HG02763 (cell line): ENCODE data around the gene TAF13.
A peak's percentile ranks its signal among the peaks of the same experiment; 100 is the strongest.
"Not testable (repeated sequence)": the region's sequence is repeated elsewhere in the genome, so short reads cannot be mapped to it uniquely, and the experiment has no call there.

ENCODE experiments used
- ATAC-seq: cut with Tn5 transposase; IDR thresholded peaks from one replicate; pipeline ENCODE4 v1.9.1; 2021; ENCODE audit warnings: mild to moderate bottlenecking, moderate library complexity; ENCODE audit not compliant: unreplicated experiment

The TAF13 gene

DNA sequence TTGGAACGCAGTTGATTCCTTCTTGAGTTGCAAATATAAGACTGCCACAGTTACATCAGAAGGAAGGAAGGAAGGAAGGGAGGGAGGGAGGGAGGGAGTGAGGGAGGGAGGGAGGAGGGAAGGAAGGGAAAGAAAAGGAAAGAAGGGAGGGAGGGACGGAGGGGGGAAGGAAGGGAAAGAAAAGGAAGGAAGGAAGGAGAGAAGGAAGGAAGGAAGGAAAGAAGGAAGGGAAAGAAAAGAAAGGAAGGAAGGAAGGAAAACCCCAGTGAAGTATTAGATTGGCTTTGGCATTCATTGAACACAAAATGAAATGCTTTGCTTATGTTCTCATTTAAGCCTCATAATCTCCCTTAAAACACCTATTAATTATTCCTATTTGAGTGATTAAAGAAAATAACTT is 27.5 kb downstream of the TAF13 start:
- ATAC-seq = no peak

DNA sequence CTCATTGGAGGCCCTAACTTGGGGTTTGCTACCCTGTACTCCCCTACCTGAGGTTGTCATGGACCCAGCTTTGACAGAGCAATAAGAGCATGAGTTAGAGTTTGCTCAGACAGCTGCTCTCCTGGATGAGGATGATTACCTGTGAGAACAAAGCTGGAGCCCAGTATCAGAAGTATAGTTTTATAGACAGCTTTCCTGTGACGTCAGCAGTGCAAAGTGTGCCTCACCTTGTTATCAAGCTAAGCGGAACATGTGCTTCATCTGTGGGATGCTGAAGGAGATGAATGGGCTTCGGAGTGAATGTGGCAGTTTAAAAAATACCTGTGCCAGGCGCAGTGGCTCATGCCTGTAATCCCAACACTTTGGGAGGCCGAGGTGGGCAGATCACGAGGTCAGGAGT is 28.5 kb downstream of the TAF13 start:
- ATAC-seq = no peak

DNA sequence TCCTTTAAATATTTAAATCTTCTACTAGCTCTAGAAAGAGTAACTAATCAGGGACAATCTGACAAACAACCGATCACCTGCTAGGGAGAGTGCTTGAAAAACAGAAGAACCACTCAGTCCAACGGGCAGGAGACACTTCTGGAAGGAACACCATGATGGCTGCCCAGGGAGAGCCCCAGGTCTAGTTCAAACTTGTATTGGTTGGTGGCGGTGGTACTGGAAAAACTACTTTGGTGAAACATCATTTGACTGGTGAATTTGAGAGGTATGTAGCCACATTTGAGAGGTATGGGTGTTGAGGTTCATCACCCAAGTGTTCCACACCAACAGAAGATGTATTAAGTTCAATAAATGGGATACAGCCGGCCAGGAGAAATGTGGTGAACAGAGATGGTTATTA is 29.1 kb downstream of the TAF13 start:
- ATAC-seq = no peak

DNA sequence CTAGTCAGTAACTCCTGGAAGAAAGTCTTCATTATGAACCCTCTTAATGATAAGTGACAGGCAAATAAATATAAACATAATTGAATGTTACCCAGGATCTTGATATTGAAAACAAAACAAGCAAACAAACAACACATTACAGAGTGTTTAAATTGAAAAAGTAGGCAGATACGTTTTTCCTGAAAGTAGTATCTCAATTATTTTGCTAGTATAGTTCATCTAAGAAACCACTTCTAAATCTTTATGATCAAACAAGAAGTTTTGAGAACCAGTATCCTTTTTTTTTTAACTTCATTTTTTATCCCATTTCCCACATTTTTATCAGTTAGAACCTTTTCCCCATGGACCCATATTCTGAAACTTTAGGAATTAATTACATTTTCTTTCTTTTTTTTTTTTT is 30.2 kb downstream of the TAF13 start:
- ATAC-seq = no peak

DNA sequence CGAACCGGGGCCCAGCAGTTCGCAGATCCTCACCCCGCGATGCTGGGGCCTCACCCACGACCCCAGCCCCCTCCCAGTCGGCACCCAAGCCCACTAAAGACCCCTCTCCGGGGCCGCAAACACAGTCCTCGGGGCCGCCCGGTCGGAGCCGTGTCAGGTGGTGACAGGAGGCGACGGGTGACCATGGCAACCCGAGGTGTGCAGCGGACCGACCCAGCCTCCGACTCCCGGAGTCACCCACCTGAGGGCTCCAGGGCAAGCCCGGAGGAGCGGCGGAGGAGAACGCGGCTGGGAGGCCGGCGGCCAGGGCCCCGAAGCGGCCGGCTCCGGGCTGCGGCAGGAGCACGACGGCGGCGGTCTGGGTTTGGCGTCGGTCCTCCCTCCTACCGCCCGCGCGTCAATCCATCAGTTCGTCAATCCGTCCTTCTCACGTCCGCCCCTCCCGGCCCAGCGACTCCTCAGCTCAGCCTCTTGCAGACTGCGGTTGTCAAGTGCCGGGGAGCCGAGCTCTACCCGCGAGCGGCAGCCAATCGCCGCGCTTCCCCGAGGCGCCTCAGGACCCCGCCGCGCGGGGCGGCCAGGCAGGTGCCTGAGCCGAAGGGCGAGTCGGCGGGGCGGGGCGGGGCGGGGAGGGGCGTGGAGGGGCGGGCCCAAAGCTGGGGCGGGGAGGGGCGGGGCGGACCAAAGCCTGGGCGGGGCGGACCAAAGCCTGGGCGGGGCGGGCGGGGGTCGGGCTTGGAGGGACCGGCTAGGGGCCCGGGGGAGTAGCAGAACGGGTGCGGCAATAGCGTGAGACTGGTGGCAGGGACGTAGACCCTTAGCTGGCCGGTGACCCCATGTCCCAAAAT is 34.0 kb downstream of the TAF13 start, which contains the start of gene WDR47:
TSS of gene WDR47 (minus strand) at position 482 of the 848 bp plus-strand sequence. CDS start 18,590 bp downstream, outside the sequence.
- peak; percentile 94 for ATAC-seq

DNA sequence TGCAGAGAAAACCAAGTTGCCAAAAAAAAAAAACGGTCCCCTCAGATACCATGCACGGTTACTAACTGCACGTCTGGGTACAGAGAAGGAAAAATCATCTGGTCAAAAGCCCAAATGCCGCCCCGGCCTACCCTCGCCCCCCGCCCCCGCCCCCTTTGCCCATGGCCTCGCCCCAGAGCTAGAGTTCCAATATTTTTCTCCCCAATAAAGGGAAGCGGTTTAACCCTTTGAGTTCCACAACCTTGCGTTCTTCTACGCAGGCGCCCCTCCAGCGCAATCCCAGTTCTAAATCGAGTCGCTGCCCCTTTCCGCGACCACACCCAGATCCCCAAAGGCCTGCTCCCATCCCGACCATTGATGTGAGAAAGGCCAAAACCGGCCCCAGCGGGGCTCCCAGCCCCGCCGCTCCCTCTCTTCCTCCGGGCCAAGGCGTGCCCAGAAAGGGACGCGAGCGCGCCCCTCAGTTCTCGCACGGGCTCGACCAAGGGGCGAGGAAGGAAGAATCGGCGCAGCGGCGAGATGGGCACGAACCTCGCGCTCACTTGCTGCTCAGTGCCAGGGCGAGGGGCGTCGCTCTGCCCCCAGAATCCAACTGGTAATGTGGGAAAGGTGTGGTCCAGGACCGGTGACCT is 34.7 kb downstream of the TAF13 start:
- ATAC-seq = peak; percentile 14

DNA sequence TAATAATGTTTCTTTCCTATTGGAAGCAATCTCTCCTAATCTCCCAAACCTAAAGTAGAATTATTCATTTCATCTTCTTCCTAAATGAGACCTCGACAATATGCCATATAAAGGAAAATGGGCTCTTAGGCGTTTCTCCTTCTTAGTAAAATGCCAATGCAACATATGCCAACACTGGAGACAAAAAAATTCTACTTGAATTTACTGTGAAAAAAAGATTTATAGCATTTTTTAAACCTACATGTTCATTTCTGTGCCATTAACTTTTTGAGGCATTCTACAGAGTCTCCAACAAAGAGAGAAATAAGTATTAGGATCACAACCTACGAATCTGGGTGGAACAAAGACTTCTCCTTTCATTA is 35.2 kb downstream of the TAF13 start:
- ATAC-seq = no peak

DNA sequence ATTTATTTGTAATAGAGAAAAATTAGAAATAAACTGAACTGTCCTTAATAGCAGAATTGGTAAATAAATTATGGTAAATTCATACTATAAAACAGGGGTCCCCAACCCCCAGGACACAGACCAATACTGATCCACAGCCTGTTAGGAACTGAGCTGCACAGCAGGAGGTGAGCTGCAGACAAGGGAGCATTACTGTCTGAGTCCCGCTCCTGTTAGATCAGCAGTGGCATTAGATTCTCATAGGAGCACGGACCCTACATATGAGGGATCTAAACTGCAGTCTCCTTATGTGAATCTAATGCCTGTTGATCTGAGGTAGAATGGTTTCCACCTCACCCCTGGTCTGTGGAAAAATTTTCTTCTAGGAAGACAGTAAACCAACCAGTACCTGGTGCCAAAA is 41.4 kb downstream of the TAF13 start:
- ATAC-seq = no peak

DNA sequence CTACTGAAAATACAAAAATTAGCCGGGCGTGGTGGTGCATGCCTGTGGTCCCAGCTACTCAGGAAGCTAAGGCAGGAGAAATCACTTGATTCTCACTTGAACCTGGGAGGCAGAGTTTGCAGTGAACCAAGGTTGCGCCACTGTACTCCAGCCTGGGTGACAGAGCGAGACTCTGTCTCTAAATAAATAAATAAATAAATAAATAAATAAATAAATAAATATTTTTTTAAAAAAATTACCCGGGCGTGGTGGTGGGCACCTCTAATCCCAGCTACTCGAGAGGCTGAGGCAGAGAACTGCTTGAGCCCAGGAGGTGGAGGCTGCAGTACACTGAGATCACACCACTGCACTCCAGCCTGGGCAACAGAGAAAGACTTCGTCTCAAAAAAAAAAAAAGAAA is 46.3 kb downstream of the TAF13 start:
- ATAC-seq = not testable (repeated sequence)

DNA sequence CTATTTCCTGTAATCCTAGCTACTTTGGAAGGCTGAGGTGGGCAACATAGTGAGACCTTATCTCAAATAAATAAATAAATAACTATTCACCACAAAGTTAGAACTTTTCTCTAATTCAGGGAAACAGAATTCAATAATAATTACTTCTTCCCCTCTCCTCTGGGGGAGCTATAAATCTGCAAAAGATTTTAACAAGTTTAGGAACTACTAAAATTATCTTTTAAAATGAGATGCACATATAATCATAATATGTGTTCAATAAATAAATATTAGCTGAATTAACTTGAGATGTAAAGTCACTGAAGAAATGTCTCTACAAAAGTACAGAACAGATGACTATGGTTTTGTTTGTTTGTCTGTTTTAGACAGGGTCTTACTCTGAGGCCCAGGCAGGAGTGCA is 48.0 kb downstream of the TAF13 start:
- no peak for ATAC-seq

DNA sequence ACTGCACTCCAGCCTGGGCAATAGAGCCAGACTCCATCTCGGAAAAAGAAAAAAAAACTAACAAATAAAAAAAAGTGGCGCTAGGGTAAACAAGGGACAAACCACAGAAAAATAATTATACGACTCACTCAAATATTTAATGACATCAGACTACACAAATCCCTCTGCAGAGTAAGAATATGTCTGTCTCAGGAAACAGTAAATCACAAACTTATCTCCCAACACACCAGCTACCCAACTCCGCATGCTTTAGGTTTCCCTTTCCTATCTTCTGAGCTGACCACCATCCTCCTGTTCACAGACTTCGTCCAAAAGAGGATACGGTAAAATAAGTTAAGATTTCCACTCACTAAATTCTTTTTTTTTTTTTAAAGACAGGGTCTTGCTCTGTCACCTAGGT is 50.1 kb downstream of the TAF13 start:
- ATAC-seq = no peak

DNA sequence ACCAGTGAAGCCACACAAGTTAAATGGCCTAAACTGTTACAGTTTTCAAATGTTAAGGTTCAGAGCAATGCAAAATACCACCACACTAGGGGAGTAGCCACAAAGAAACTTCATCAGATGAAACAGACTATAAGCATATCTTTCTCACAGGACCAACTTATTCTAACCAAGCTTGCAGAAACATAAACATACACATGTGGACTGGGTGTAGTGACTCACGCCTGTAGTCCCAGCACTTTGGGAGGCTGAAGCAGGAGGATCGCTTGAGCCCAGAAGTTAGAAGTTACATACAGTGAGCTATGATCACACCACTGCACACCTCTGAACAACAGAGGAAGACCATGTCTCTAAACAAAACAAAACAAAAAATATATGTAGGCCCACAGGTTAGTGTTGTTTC is 51.2 kb downstream of the TAF13 start:
- ATAC-seq = no peak

DNA sequence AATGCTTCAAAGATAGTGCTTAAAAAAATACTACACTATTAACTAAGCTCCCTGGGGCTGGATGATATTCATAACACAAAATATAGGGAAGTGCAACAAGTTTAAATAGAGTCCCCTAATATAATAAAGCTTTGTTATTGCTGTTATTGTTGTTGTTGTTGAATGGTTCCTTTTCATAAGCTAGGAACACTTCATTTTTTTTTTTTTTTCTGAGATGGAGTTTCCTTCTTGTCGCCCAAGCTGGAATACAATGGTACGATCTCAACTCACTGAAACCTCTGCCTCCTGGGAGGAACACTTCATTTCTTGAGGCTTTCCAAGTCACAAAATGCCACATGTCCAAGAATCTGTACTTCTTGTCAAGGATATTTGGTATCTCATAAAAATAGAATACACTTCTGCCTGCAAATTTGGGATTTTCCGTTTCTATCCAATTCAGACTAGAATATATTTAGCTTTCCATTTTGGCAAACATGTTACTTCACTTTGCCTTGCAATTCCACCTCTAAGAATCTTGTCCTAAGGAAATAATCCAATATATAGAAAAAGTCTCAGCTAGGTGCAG is 55.0 kb downstream of the TAF13 start:
- no peak for ATAC-seq

DNA sequence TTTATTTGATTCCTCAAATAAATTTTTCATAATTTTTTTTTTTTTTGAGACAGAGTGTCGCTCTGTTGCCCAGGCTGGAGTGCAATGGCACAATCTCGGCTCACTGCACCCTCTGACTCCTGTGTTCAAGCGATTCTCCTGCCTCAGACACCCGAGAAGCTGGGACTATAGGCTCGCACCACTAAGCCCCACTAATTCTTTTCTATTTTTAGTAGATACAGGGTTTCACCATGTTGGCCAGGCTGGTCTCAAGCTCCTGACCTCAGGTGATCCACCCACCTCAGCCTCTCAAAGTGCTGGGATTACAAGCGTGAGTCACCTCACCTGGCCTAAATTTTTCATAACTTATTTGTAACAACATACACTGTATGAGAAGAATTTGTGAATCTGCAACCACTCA is 58.1 kb downstream of the TAF13 start:
- ATAC-seq = not testable (repeated sequence)

DNA sequence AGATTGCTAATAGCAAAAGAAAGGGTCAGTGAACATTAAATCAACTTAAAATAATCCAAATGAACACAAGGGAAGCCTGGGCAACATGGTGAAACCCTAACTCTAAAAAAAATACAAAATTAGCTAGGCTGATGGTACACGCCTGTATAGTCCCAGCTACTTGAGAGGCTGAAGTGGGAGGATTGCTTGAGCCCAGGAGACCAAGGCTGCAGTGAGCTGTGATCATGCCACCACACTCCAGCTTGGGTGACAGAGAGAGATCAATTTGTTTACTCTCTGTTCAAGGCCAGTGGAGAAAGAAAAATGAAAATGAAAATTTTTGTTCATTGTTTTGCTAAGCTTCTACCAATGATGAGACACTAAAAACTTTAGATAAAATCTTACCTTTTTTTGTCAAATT is 58.7 kb downstream of the TAF13 start:
- ATAC-seq = no peak
